NCI-H146 treated with DMSO at 0.1 percent for 48 hours (cell line): ENCODE measurements around the gene VPS13A.
"Not testable (repeated sequence)": the region's sequence is repeated elsewhere in the genome, so short reads cannot be mapped to it uniquely, and the experiment has no call there.

Experiments
- DNase-seq: peaks from one replicate; lab custom pipeline; 2025; ENCODE audit not compliant: unreplicated experiment; lab: John Stamatoyannopoulos, UW

The VPS13A gene

GRCh38 chr9:77183581-77183980, 6.2 kb downstream of the VPS13A start:
- no peak for DNase-seq

DNA sequence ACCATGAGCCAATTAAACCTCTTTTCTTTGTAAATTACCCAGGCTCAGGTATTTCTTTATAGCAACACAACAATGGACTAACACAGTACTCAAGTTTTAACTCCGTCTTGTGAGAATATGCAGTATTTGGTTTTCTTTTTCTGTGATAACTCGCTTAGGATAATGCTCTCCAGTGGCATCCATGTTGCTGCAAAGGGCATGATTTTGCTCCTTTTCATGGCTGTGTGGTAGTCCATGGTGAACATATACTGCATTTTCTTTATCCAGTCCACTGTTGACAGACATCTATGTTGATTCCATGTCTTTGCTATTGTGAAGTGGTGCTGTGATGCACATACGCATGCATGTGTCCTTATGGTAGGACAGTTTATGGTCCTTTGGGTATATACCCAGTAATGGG, 10.9 kb downstream of the VPS13A start:
- DNase-seq = no peak

DNA sequence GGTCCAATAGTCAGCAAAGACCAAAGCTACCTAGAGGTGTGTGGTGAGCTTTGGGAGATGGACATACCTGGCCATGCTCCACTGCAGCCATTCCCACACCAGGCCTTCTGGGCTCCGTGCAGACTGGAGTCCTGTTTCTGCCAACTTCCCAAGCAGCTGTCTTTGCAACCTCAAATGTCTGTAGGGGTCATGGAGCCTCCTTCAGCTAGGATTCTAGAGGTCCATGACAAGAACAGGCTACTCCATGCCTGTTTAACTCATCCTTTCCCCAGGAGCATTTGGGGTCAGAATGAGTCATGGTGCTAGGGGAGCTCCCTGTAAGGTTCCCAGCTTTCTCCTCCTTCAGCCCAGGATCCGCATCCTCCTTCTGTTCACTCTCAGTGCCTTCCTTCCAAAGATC, 17.1 kb downstream of the VPS13A start:
- no peak for DNase-seq

- DNase-seq = no peak
These were observed 32.8 kb downstream of the VPS13A start for GRCh38 chr9:77210116-77210515.

GRCh38 chr9:77211561-77211960, 34.2 kb downstream of the VPS13A start:
- no peak for DNase-seq

DNA sequence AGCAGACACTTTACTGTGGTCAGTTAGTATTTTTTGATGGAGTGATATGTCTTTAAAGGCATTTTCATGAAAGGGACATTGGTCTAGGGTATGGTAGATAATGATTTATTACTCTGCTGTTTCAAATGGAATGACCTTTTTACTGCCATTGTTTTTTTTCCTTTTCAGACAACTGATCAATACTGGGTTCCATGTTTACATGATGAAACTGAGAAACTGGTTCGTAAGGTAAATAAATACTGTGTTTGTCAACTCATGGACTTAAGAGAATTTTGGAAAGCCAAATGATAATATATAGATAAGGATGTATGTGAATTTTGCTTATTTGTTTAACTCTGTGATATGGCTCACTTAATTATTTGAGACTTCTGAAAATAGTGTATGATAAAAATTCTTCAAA, 35.5 kb downstream of the VPS13A start:
- DNase-seq = no peak

DNA sequence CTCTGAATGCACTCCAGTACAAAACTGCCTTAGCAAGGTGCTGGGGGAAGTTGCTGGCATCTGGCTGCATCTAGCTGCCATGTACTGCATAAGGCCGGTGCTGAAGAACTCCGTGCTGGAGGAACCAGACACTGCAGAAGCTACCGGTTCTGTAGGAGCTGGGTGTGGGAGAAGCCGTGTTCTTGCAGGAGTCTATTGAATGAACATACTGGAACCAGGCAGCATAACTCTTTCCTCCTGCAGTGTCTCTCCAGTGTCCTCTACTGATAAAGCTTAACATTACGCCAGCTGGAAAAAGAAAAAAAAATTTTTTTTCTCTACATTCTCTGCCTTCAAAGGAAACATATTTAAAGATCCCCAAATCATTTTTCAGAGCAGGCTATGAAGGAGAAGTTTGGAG, 38.5 kb downstream of the VPS13A start:
- DNase-seq = no peak

DNA sequence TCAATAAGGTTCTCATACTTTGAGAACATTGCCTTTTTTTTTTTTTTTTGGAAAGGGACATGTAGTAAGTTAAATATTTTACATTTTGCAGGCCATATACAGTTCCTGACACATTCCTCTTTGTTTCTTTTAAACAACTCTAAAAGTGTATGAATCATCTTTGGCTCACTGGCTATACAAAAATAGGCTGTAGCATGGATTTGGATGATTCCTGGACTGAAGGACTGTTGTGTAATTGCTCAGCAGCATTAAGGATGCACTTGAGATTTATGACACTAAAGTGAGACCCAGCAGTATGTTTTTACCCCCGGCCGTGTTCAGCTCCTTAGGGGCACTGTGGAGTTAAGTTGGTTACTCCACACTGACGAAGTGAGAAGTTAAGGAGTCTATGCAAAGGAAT, 41.3 kb downstream of the VPS13A start:
- no peak for DNase-seq

DNA sequence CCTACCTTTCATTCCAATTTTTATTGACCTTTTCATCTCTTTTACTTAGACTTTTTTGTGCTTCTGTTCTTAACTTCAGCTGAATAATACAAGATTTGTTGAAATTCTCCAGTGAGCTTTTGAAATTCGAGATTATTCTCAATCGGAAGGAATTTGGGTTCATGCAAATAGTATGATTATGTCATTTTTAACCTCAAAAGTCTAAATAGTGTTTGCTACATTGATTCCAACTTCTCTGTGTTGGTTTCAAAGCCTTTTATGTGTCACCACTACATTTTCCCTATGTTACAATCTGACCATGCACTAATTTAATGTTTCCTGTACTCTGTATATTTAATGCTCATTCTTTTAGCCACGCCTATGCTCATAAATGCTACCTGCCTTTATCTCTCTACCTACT, 44.1 kb downstream of the VPS13A start:
- DNase-seq = no peak

- DNase-seq = no peak
These were observed 47.5 kb downstream of the VPS13A start for GRCh38 chr9:77224746-77225312.

DNA sequence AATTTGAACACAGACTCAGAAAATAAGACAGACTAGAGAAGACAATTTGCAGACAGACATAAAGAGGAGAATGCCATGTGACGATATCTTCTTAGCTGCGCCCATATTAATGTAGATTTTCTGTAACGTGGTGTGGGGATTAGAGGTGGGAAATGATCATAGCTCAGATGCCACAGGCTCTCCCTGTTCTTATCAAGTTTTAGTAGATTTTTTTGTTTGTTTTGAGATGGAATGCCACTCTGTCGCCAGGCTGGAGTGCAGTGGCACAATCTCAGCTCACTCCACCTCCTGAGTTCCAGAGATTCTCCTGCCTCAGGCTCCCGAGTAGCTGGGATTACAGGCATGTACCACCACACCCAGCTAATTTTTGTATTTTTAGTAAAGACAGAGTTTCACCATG, 59.4 kb downstream of the VPS13A start:
- DNase-seq = no peak

GRCh38 chr9:77237896-77238295, 60.6 kb downstream of the VPS13A start:
- DNase-seq = no peak

- no peak for DNase-seq
These were observed 73.7 kb downstream of the VPS13A start for GRCh38 chr9:77251050-77251449.

GRCh38 chr9:77257275-77257674, 79.9 kb downstream of the VPS13A start:
- no peak for DNase-seq

GRCh38 chr9:77261605-77262004, 84.3 kb downstream of the VPS13A start:
- DNase-seq = no peak

- DNase-seq = not testable (repeated sequence)
These were observed 90.4 kb downstream of the VPS13A start for GRCh38 chr9:77267762-77268161.

GRCh38 chr9:77271023-77271690, 93.8 kb downstream of the VPS13A start:
- DNase-seq = no peak

DNA sequence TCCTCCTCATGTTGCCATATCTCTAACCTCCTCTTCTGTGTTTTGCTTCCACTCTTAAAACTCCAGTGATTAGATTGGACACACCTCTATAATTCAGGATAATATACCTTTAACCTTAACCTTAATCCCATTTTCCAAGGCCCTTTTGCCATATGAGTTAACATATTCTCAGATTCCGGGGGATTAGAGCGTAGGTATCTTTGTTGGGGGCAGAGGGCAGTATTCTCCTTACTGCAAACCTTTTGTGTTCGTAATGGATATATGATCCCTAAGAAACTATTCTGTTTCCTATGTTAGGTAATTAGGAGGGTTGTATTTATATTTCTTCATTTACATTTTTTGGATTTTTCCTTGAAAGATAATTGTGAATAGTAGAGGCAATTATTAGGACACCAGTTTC, 99.5 kb downstream of the VPS13A start:
- DNase-seq = no peak

GRCh38 chr9:77277719-77278118, 100.4 kb downstream of the VPS13A start:
- no peak for DNase-seq

DNA sequence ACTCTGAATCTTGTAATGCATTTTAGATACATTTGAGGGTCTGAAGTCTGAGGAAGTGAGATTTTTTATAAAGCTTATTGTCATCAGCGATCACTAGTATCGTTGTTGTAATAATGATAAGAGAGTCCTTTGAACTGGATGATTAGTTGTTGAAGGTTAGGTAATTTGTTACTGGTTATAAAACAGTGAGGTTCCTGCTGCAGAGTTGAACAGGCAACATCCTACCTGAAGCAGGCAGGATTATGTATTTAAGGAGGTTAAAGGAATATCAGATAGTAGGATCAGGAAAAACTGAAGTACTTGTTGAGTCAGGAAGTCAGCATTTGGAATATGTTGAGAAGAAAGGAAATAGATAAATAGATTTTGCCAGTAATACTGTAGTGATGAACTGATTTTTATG, 106.7 kb downstream of the VPS13A start:
- DNase-seq = no peak

GRCh38 chr9:77284616-77285015, 107.3 kb downstream of the VPS13A start:
- no peak for DNase-seq

- DNase-seq = no peak
These were observed 113.0 kb downstream of the VPS13A start for GRCh38 chr9:77290373-77290772.

- DNase-seq = no peak
These were observed 114.4 kb downstream of the VPS13A start for GRCh38 chr9:77291714-77292113.
